Hepatocyte (in vitro differentiated cells): ENCODE results near the gene PIGN. TPM values are rescaled to one million over a fixed set of nuclear protein-coding genes. Genes with fewer than 3 reads are reported as not detected.

Experiments used
- DNase-seq: peaks from one replicate; pipeline ENCODE4 v3.0.0-alpha.2; 2016; ENCODE audit warnings: low spot score
- H2AFZ ChIP-seq: fragments of 200-600 bp; sonication (generic); 2 replicates; pipeline ENCODE4 v1.6.0; 2016; ENCODE audit warnings: antibody characterized with exemption, mild to moderate bottlenecking
- H3K27ac ChIP-seq: fragments of 200-600 bp; sonication (generic); 2 replicates; pipeline ENCODE4 v1.5.1; 2016; ENCODE audit warnings: mild to moderate bottlenecking
- H3K27me3 ChIP-seq: fragments of 200-600 bp; sonication (generic); 2 replicates; pipeline ENCODE4 v1.6.1; 2016
- H3K36me3 ChIP-seq: fragments of 200-600 bp; sonication (generic); replicated peaks from 2 replicates; pipeline ENCODE4 v1.5.1; 2016; ENCODE audit warnings: low read depth; ENCODE audit not compliant: insufficient read depth
- H3K4me1 ChIP-seq: fragments of 200-600 bp; sonication (generic); 2 replicates; pipeline ENCODE4 v1.5.1; 2016; ENCODE audit warnings: mild to moderate bottlenecking, moderate library complexity; ENCODE audit not compliant: insufficient read depth
- H3K4me2 ChIP-seq: fragments of 200-600 bp; sonication (generic); 2 replicates; pipeline ENCODE4 v1.6.0; 2016
- H3K4me3 ChIP-seq: fragments of 200-600 bp; sonication (generic); 2 replicates; pipeline ENCODE4 v1.5.1; 2016; ENCODE audit warnings: mild to moderate bottlenecking
- H3K79me2 ChIP-seq: fragments of 200-600 bp; sonication (generic); 2 replicates; pipeline ENCODE4 v1.6.0; 2017; ENCODE audit warnings: mild to moderate bottlenecking
- H3K9me2 ChIP-seq: fragments of 200-600 bp; sonication (generic); replicated peaks from 2 replicates; pipeline ENCODE4 v1.6.0; 2017; ENCODE audit warnings: mild to moderate bottlenecking; ENCODE audit not compliant: insufficient read depth
- H3K9me3 ChIP-seq: fragments of 200-600 bp; sonication (generic); 2 replicates; pipeline ENCODE4 v1.5.1; 2016; ENCODE audit warnings: low read depth, mild to moderate bottlenecking
- H4K20me1 ChIP-seq: fragments of 200-600 bp; sonication (generic); 2 replicates; pipeline ENCODE4 v1.6.0; 2016; ENCODE audit warnings: mild to moderate bottlenecking; ENCODE audit not compliant: insufficient read depth, poor library complexity, severe bottlenecking
- EZH2 ChIP-seq: fragments of 200-600 bp; sonication (generic); IDR thresholded peaks from 2 replicates; pipeline ENCODE4 v1.6.1; 2016; ENCODE audit warnings: antibody characterized with exemption, mild to moderate bottlenecking, borderline replicate concordance
- EZH2phosphoT487 ChIP-seq: fragments of 200-600 bp; sonication (generic); IDR thresholded peaks from one replicate; pipeline ENCODE4 v1.6.1; 2018; ENCODE audit warnings: antibody characterized with exemption, mild to moderate bottlenecking, low read depth, moderate library complexity; ENCODE audit not compliant: unreplicated experiment, severe bottlenecking
- WGBS: methylation state at CpG from one replicate; pipeline ENCODE4 v1.1.6; 2016; ENCODE audit warnings: low lambda C conversion rate; ENCODE audit errors: missing lambda C conversion rate; 5-methylcytosine and 5-hydroxymethylcytosine counted together
- polyA plus RNA-seq: library from polyadenylated mRNA; unstranded; fragments of >200 nt; fragmentation: Nextera tagmentation; extraction: Ambion mirVana; gene quantifications from 2 replicates; pipeline ENCODE4 v1.2.1, GENCODE V29; 2016
- total RNA-seq: library from RNA; depleted of rRNA; stranded (reverse); fragments of >200 nt; gene quantifications from 2 replicates; pipeline ENCODE4 v1.2.3, GENCODE V29; 2014
- TF ChIP-seq, protein P1 (sequence below): fragments of 200-600 bp; sonication (generic); IDR thresholded peaks from 2 replicates; pipeline ENCODE4 v1.5.1; 2016; ENCODE audit warnings: antibody characterized with exemption, mild to moderate bottlenecking; ENCODE audit not compliant: poor library complexity

Gene PIGN
- total and polyA plus RNA-seq, 2 experiments from 2014 or later: 18.9 to 42.9 TPM

DNA sequence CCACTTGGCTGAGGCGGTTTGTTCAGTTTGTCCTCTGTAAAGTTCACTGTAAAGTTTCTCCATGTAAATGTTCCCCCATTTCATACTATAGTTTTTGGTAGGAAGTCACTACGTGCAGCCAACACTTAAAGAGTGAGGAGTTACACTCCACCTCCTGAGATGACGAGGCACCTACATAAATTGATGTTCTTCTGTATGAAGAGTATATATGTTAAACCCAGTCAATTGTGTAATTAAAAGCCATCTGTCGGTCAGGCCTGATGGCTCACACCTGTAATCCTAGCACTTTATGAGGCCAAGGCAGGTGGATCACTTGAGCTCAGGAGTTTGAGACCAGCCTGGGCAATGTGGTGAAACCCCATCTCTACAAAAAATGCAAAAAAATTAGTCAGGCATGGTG lies 7.6 kb downstream of the PIGN start:
- Histone ChIP-seq H3K4me3 (no peak overlapping the region), H3K9me2 (no peaks in the 10 kb centered on the region), H3K4me2 (no peak overlapping the region), H3K79me2 (peaks cover 46% of the 10 kb centered on the region), H3K36me3 (no peaks in the 10 kb centered on the region), H3K27ac (no peak overlapping the region), H3K9me3 (no peaks in the 10 kb centered on the region), H4K20me1 (no peaks in the 10 kb centered on the region), H3K27me3 (no peaks in the 10 kb centered on the region), H3K4me1 (no peaks in the 10 kb centered on the region), H2AFZ (no peak overlapping the region)
- TF ChIP-seq EZH2phosphoT487: no peak
- no peak for TF ChIP-seq EZH2
- TF ChIP-seq, protein P1, sequence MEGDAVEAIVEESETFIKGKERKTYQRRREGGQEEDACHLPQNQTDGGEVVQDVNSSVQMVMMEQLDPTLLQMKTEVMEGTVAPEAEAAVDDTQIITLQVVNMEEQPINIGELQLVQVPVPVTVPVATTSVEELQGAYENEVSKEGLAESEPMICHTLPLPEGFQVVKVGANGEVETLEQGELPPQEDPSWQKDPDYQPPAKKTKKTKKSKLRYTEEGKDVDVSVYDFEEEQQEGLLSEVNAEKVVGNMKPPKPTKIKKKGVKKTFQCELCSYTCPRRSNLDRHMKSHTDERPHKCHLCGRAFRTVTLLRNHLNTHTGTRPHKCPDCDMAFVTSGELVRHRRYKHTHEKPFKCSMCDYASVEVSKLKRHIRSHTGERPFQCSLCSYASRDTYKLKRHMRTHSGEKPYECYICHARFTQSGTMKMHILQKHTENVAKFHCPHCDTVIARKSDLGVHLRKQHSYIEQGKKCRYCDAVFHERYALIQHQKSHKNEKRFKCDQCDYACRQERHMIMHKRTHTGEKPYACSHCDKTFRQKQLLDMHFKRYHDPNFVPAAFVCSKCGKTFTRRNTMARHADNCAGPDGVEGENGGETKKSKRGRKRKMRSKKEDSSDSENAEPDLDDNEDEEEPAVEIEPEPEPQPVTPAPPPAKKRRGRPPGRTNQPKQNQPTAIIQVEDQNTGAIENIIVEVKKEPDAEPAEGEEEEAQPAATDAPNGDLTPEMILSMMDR: no peak
- WGBS: 97% methylated on average over 4 of the region's 4 CpGs
- no peak for DNase-seq

DNA sequence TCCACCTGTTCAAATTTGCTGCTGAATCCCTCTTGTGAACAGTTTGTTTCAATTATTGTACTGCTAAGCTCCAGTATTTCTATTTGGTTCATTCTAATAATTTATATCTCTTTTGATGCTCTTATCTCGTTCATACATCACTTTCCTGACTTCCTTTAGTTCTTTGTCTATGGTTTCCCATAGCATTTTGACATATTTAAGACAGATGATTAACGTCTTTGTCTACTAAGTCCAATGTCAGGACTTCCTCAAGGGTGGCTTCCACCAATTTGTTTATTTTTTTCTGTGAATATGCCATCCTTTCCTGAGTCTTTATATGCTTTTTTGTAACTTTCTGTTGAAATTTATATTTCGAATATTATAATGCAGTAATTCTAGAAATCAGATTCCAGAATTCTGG lies 9.6 kb downstream of the PIGN start:
- H3K79me2 ChIP-seq: peaks cover 37% of the 10 kb centered on the region
- no peak overlapping the region for H3K27ac ChIP-seq
- H4K20me1 ChIP-seq: peaks cover 3% of the 10 kb centered on the region
- H3K4me3 ChIP-seq: no peak overlapping the region
- H3K9me3 ChIP-seq: no peaks in the 10 kb centered on the region
- TF ChIP-seq EZH2phosphoT487: no peak
- no peak for TF ChIP-seq EZH2
- TF ChIP-seq, protein P1: no peak
- H3K36me3 ChIP-seq: no peaks in the 10 kb centered on the region
- no peaks in the 10 kb centered on the region for H3K27me3 ChIP-seq
- H3K4me1 ChIP-seq: no peaks in the 10 kb centered on the region
- H3K9me2 ChIP-seq: no peaks in the 10 kb centered on the region
- 91% methylated on average over 3 of the region's 3 CpGs for WGBS
- H2AFZ ChIP-seq: no peak overlapping the region
- DNase-seq: no peak
- H3K4me2 ChIP-seq: no peak overlapping the region

DNA sequence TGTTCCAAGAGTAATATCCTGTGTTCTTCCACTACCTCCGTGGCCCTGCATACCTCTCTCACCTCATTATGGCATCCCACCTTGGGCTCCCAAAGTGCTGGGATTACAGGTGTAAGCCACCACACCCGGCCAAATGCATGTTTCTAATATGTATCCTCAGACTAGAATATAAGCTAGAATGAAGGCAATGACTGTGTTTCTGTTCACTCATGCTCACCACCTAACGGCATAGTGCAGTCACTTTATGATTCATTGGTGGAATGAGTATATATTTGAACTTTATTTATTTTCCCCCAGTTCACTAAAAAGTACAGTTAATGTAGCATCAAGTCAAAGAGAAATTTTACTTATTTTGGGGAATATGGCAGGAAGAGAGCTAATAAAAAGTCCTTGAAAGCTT lies 11.3 kb downstream of the PIGN start:
- no peak for DNase-seq
- no peaks in the 10 kb centered on the region for H3K9me3 ChIP-seq
- no peaks in the 10 kb centered on the region for H3K4me1 ChIP-seq
- H3K79me2 ChIP-seq: peaks cover 24% of the 10 kb centered on the region
- H3K27me3 ChIP-seq: no peaks in the 10 kb centered on the region
- no peak overlapping the region for H3K4me2 ChIP-seq
- no peak overlapping the region for H3K4me3 ChIP-seq
- H4K20me1 ChIP-seq: peaks cover 3% of the 10 kb centered on the region
- TF ChIP-seq EZH2phosphoT487 (no peak), EZH2 (no peak)
- TF ChIP-seq, protein P1: no peak
- no peak overlapping the region for H3K27ac ChIP-seq
- H3K36me3 ChIP-seq: no peaks in the 10 kb centered on the region
- no peaks in the 10 kb centered on the region for H3K9me2 ChIP-seq
- H2AFZ ChIP-seq: no peak overlapping the region
- WGBS: 93% methylated on average over 3 of the region's 3 CpGs

DNA sequence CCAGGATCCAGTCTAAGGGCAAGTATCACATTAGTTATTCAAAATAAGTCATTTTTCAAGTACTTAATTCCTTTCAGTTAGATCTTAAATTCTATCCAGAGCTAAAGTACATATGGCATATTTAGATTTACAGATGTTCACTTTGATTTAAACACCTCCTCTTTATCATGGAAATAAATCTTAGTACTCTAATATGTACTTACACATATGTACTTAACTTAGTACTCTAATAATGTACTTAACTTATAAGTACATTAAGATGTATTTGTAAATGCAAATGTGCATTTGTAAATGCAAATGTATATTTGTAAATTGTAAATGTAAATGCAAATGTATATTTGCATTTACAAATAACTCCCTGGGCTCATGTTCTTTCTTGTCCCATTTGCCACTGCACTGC lies 14.6 kb downstream of the PIGN start:
- Histone ChIP-seq H2AFZ (no peak overlapping the region), H3K27ac (no peak overlapping the region)

More for the DNA sequence above, 14.6 kb downstream of the PIGN start:
- no peaks in the 10 kb centered on the region for H3K9me3 ChIP-seq
- no peaks in the 10 kb centered on the region for H3K9me2 ChIP-seq
- H3K27me3 ChIP-seq: no peaks in the 10 kb centered on the region
- H3K4me3 ChIP-seq: no peak overlapping the region
- H3K36me3 ChIP-seq: no peaks in the 10 kb centered on the region
- TF ChIP-seq EZH2 (no peak), EZH2phosphoT487 (no peak)
- TF ChIP-seq, protein P1: no peak
- no peak overlapping the region for H3K4me2 ChIP-seq
- peaks cover 30% of the 10 kb centered on the region for H3K79me2 ChIP-seq
- no peaks in the 10 kb centered on the region for H3K4me1 ChIP-seq
- H4K20me1 ChIP-seq: peaks cover 3% of the 10 kb centered on the region
- no peak for DNase-seq
